Neural progenitor cell (in vitro differentiated cells): ENCODE results near the gene MYL3.

Experiments used
- EZH2 ChIP-seq: fragments of 200-600 bp; sonication (generic); IDR thresholded peaks from 2 replicates; pipeline ENCODE4 v1.6.1; 2017; ENCODE audit warnings: antibody characterized with exemption, mild to moderate bottlenecking, moderate library complexity
- EZH2phosphoT487 ChIP-seq: fragments of 200-600 bp; sonication (generic); IDR thresholded peaks from 2 replicates; pipeline ENCODE4 v1.6.1; 2017; ENCODE audit warnings: antibody characterized with exemption
- TF ChIP-seq, protein P1 (sequence below): fragments of 200-600 bp; sonication (generic); IDR thresholded peaks from 2 replicates; pipeline ENCODE4 v1.5.1; 2017; ENCODE audit warnings: antibody characterized with exemption, mild to moderate bottlenecking

DNA sequence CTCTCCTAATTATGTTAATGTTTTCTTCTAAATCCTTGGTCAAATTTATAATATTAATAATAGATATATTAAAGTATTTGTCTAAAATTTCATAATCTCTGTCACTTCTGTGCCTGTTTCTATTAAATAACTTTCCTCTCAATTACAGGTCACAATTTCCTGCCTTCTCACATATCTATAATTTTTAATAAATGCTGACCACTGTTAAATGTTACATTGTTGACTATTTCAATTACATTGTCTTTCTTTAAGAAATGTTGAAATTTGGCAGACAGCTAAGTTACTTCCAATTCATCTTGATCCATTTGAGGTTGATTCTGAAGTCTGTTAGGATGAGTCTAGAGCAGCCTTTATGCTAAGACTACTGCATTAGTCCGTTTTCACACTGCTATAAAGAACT lies 41.7 kb downstream of the MYL3 start:
- TF ChIP-seq, protein P1, sequence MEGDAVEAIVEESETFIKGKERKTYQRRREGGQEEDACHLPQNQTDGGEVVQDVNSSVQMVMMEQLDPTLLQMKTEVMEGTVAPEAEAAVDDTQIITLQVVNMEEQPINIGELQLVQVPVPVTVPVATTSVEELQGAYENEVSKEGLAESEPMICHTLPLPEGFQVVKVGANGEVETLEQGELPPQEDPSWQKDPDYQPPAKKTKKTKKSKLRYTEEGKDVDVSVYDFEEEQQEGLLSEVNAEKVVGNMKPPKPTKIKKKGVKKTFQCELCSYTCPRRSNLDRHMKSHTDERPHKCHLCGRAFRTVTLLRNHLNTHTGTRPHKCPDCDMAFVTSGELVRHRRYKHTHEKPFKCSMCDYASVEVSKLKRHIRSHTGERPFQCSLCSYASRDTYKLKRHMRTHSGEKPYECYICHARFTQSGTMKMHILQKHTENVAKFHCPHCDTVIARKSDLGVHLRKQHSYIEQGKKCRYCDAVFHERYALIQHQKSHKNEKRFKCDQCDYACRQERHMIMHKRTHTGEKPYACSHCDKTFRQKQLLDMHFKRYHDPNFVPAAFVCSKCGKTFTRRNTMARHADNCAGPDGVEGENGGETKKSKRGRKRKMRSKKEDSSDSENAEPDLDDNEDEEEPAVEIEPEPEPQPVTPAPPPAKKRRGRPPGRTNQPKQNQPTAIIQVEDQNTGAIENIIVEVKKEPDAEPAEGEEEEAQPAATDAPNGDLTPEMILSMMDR, result no peak
- no peak for TF ChIP-seq EZH2
- no peak for TF ChIP-seq EZH2phosphoT487
